Renal pelvis (tissue), 3 donors: Measurements from ENCODE around the gene ANKRD62. TPM values are rescaled to one million over a fixed set of nuclear protein-coding genes. Genes with fewer than 3 reads are reported as not detected.

ENCODE experiments used
- polyA plus RNA-seq, 3 donors: library from polyadenylated mRNA; unstranded; fragments of 120-200 nt; gene quantifications; one replicate each; pipeline ENCODE4 v1.2.1, GENCODE V29; 2013; ENCODE audit not compliant: insufficient read length in 3 of 3

Gene ANKRD62
- polyA plus RNA-seq, 3 donors: 0.03 to 0.07 TPM; not detected in 1

Other genes with a start within 250 kb of the ANKRD62 start
- gene CHMP1B, start 242.4 kb upstream of the ANKRD62 start, polyA plus RNA-seq: 10 to 100 TPM; 44.5 to 47.3 (median 46.1) TPM
- 10 to 100 TPM; 40.7 to 55.9 (median 50.9) TPM for gene MPPE1, start 185.5 kb upstream of the ANKRD62 start, polyA plus RNA-seq
- 100 to 1,000 TPM; 106 to 129 (median 116) TPM for gene IMPA2, start 112.3 kb upstream of the ANKRD62 start, polyA plus RNA-seq
- not detected for gene CIDEA, start 160.5 kb downstream of the ANKRD62 start, polyA plus RNA-seq
- gene TUBB6, start 214.4 kb downstream of the ANKRD62 start, polyA plus RNA-seq: 10 to 100 TPM; 61.3 to 77.6 (median 70.4) TPM